H1 (cell line): ENCODE results near the gene ZNF214. TPM values are rescaled to one million over a fixed set of nuclear protein-coding genes. Genes with fewer than 3 reads are reported as not detected.

Source experiments
- ASH2L ChIP-seq: fragments of 200-600, 300-600 bp; sonication (generic); IDR thresholded peaks from one replicate; pipeline ENCODE4 v1.7.1; 2017; ENCODE audit warnings: low read length
- GTF2F1 ChIP-seq: IDR thresholded peaks from 2 replicates; pipeline ENCODE4 v1.6.1; 2012; ENCODE audit warnings: low read depth, low read length, improper control_type of control experiment, borderline replicate concordance
- SIN3A ChIP-seq, 2 experiments: IDR thresholded peaks in 1 of 2; conservative IDR thresholded peaks in 1 of 2; 2 replicates each; pipeline ENCODE4 v1.6.1; 2011 to 2012; ENCODE audit warnings: low read length in 2 of 2, improper control_type of control experiment in 1 of 2, low read depth in 1 of 2, mild to moderate bottlenecking in 1 of 2
- SRF ChIP-seq: IDR thresholded peaks from 2 replicates; pipeline ENCODE4 v1.6.1; 2011; ENCODE audit warnings: mild to moderate bottlenecking, low read depth, low read length, moderate library complexity
- polyA plus RNA-seq, 7 experiments: library from polyadenylated mRNA; depleted of rRNA in 3 of 7; stranded (reverse) in 5 of 7; unstranded in 2 of 7; fragments of >200 nt in 5 of 7; fragments of 200-250 nt in 2 of 7; gene quantifications; 1 replicate in 5 of 7; 2 replicates in 1 of 7; 4 replicates in 1 of 7; pipeline versions ENCODE4 v1.2.1 to v1.2.3, GENCODE V29; 2011 to 2013; ENCODE audit warnings: missing spikeins in 2 of 7, mixed read lengths in 2 of 7
- total RNA-seq: library from RNA; stranded (reverse); fragmentation: NEBNext Ultra II Directional; extraction: Animal tissue kit (Norgen Biotek cat#: 25700); gene quantifications from 2 replicates; pipeline ENCODE4 v1.2.1, GENCODE V29; 2021
- TF ChIP-seq, protein P1 (sequence below): IDR thresholded peaks from 2 replicates; pipeline ENCODE4 v1.6.1; 2012; ENCODE audit warnings: inconsistent platforms

ZNF214 gene
- total and polyA plus RNA-seq, 2 of the 8 experiments (the other 6 are each of a cell fraction or from before 2014, with no cell fraction given) = 0.80 to 3.2 TPM

DNA sequence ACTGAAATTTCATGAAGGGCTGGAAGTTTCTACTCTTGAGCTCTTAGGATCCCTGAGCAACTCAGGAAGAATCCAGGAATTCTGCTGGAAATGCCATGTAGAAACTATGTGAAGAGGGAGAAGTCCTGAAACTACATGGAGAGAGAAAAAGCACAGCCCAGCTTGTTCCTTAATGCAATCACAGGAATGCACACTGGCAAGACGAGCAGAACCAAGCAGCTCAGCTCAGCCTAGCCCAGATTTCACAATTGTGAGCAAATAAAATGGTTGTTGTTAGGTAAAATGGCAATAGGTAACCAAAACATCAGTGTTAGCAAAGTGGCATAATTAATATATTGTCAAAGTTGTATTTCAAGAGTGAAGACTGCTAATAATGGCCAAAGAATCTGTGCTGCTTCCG lies 28.1 kb downstream of the ZNF214 start (continued):
- TF ChIP-seq, protein P1, sequence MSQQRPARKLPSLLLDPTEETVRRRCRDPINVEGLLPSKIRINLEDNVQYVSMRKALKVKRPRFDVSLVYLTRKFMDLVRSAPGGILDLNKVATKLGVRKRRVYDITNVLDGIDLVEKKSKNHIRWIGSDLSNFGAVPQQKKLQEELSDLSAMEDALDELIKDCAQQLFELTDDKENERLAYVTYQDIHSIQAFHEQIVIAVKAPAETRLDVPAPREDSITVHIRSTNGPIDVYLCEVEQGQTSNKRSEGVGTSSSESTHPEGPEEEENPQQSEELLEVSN = no peak
- no peak for TF ChIP-seq ASH2L
- no peak for TF ChIP-seq SIN3A (conservative IDR thresholded peaks at IDR 0.05 in 1 of 2, IDR thresholded peaks at IDR 0.05 in 1 of 2; ENCODE audit: low read depth in 1 of 2, low read length in 2 of 2)
- TF ChIP-seq SRF = no peak
- no peak for TF ChIP-seq GTF2F1
